ENCODE measurements around the gene NFILZ.

GRCh38 chr19:8593931-8594330 is 36.5 kb upstream of the NFILZ start:
- TF ChIP-seq CTCF (conservative IDR thresholded peaks at IDR 0.05; ENCODE audit: low read depth, low read length) = peak; percentile 50
- no peak for TF ChIP-seq EZH2phosphoT487 (IDR thresholded peaks at IDR 0.05; ENCODE audit: borderline replicate concordance, low read length)

All from PC-3 (cell line).